GM12872 (cell line): Measurements from ENCODE around the gene ABCB6.
A peak's percentile ranks its signal among the peaks of the same experiment; 100 is the strongest.

ENCODE experiments used
- CTCF ChIP-seq: IDR thresholded peaks from 3 replicates; pipeline ENCODE4 v1.5.1; 2011; ENCODE audit warnings: low read depth, mild to moderate bottlenecking, low read length, moderate library complexity; ENCODE audit not compliant: insufficient read depth

ABCB6 gene

GRCh38 chr2:219161097-219161496 is 57.7 kb downstream of the ABCB6 start:
- no peak for TF ChIP-seq CTCF

GRCh38 chr2:219160186-219161017 is 58.4 kb downstream of the ABCB6 start, which contains the start of gene NHEJ1:
NHEJ1 (minus strand) TSS chr2:219160815; CDS start chr2:219158362, 2,453 bp downstream.
- TF ChIP-seq CTCF: peak; percentile 98
